Upper lobe of left lung (tissue), 4 donors: ENCODE measurements around the gene COG7.

Experiments used
- CTCF ChIP-seq, 6 experiments: fragments of 450-650 bp in 4 of 6; fragments of 200-600 bp in 2 of 6; sonication (generic) in 2 of 6; IDR thresholded peaks; one replicate each; pipeline ENCODE4 v1.5.1; 2016 to 2019; ENCODE audit warnings: antibody characterized with exemption in 6 of 6
- POLR2A ChIP-seq, 4 donors: fragments of 450-650 bp; IDR thresholded peaks; one replicate each; pipeline ENCODE4 v1.5.1; 2016 to 2017; ENCODE audit warnings: antibody characterized with exemption in 4 of 4, mild to moderate bottlenecking in 2 of 4
- POLR2AphosphoS5 ChIP-seq, 2 donors: sonication (generic); formaldehyde crosslinking; IDR thresholded peaks; one replicate each; pipeline ENCODE4 v1.5.1; 2017; ENCODE audit warnings: antibody characterized with exemption in 2 of 2

DNA sequence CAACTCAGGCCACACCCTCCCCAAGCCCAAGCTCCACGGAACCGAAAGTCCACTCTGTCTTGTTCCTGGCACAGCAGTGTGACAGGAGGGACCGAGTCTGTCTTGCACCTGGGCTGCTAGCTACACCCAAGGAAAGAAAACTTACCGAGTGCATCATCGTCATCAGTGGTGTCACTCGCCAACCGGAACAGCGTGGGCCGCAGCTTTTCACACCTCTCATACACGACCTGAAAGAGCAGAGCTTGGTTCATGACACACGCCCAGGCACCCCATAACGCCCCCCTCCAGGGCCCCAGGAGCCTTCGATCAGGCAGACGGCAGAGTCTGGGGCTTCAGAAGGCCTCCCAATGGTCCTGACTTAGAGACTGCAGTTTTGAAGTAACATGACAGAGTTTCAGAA is 29.8 kb upstream of the COG7 start:
- TF ChIP-seq CTCF (IDR thresholded peaks at IDR 0.05) (no peak), POLR2A (IDR thresholded peaks at IDR 0.05) (no peak), POLR2AphosphoS5 (IDR thresholded peaks at IDR 0.05) (no peak)
